Heart left ventricle (tissue), 16 donors: ENCODE data around the gene APEH. TPM values are rescaled to one million over a fixed set of nuclear protein-coding genes. Genes with fewer than 3 reads are reported as not detected.

Experiments
- ATAC-seq, 4 donors: fragments of 200-7000 bp; cut with Tn5 transposase; one replicate each; pipeline ENCODE4 v1.9.1; 2020 to 2022; ENCODE audit warnings: moderate library complexity in 4 of 4, mild to moderate bottlenecking in 3 of 4, moderate number of reproducible peaks in 1 of 4
- DNase-seq, 5 donors: peaks; one replicate each; pipeline ENCODE4 v3.0.0-alpha.2; 2020
- H3K27ac ChIP-seq, 12 donors: fragments of 200-600 bp; sonication (generic) in 4 of 12; one replicate each; pipeline versions ENCODE4 v1.5.0 to v1.8.0; 2016 to 2022; ENCODE audit warnings: mild to moderate bottlenecking in 2 of 12
- H3K27me3 ChIP-seq, 9 donors: fragments of 200-600 bp; sonication (generic) in 2 of 9; one replicate each; pipeline versions ENCODE4 v1.5.1 to v1.8.0; 2016 to 2022; ENCODE audit warnings: mild to moderate bottlenecking in 3 of 9
- H3K36me3 ChIP-seq, 9 donors: fragments of 200-600 bp; sonication (generic) in 2 of 9; one replicate each; pipeline versions ENCODE4 v1.5.0 to v1.8.0; 2018 to 2022; ENCODE audit warnings: mild to moderate bottlenecking in 2 of 9
- H3K4me1 ChIP-seq, 12 donors: fragments of 200-600 bp; sonication (generic) in 4 of 12; one replicate each; pipeline versions ENCODE4 v1.5.0 to v1.8.0; 2016 to 2022; ENCODE audit warnings: mild to moderate bottlenecking in 3 of 12
- H3K4me3 ChIP-seq, 12 donors: fragments of 200-600 bp; sonication (generic) in 4 of 12; one replicate each; pipeline versions ENCODE4 v1.5.0 to v1.8.0; 2017 to 2022; ENCODE audit warnings: mild to moderate bottlenecking in 9 of 12, moderate library complexity in 4 of 12
- H3K9me3 ChIP-seq, 12 donors: fragments of 200-600 bp; sonication (generic) in 4 of 12; one replicate each; pipeline versions ENCODE4 v1.5.0 to v1.8.0; 2016 to 2022; ENCODE audit warnings: mild to moderate bottlenecking in 1 of 12
- CTCF ChIP-seq, 12 donors: fragments of 200-600 bp; sonication (generic) in 4 of 12; IDR thresholded peaks; one replicate each; pipeline versions ENCODE4 v1.5.0 to v1.8.0; 2018 to 2022; ENCODE audit warnings: antibody characterized with exemption in 12 of 12, mild to moderate bottlenecking in 5 of 12
- POLR2A ChIP-seq, 2 donors: fragments of 450-650 bp; IDR thresholded peaks; one replicate each; pipeline ENCODE4 v1.6.1; 2017; ENCODE audit warnings: antibody characterized with exemption in 2 of 2, mild to moderate bottlenecking in 2 of 2, moderate library complexity in 2 of 2
- WGBS, 4 donors: extraction: QIAGEN DNeasy Blood & Tissue Kit in 2 of 4; methylation state at CpG; one replicate each; pipeline versions ENCODE4 v1.1.5 to v1.1.7; 2013 to 2018; 5-methylcytosine and 5-hydroxymethylcytosine counted together
- intact Hi-C, 10 donors: fragments of 100-400 bp; cut with DNase I; formaldehyde crosslinking; loops; one replicate each; pipeline versions ENCODE4 v1.11.1 to v1.14.2; 2022
- polyA plus RNA-seq, 2 donors: library from polyadenylated mRNA; stranded (reverse); fragments of 200-250 nt; gene quantifications; one replicate each; pipeline ENCODE4 v1.2.3, GENCODE V29; 2013
- total RNA-seq, 9 donors: library from RNA; depleted of rRNA in 2 of 9; stranded (reverse); fragments of >200 nt in 2 of 9; fragmentation: NEBNext Ultra II Directional in 3 of 9; extraction: Animal tissue kit (Norgen Biotek cat#: 25700) in 3 of 9; gene quantifications; one replicate each; pipeline versions ENCODE4 v1.1.0 to v1.2.4, GENCODE V29; 2016 to 2023
- donor health status: ischemic (EF 13 %, LVEDD 7.1; RV severe dilation, severe dysfunction).
- donor health status: healthy with polysubstance abuse.
- donor health status: DM: no; HTN: yes; CAD: no.
- donor health status: DM: no; HTN: no; CAD: no.
- donor health status: ischemic (EF 25% LVEDD 6.9; RV normal size, moderate dysfunction).
- donor health status: ischemic (EF 25% LVEDD 5.7; RV mildly dilated, moderate dysfunction).
- donor health status: healthy.
- donor health status: DM: yes; HTN: yes; CAD: no.
- donor health status: ischemic (EF 35%, LVEDD 5.7; RV mildly dilated, moderate dysfunction).
- donor health status: nonischemic (EF 11% LVEDD 7.7; RV severe dilation, severe dysfunction).
- donor health status: DM: yes; HTN: yes; CAD: no.
- donor health status: PGD.
- donor health status: ischemic (EF 29% LVEDD 5.4; RV normal size, mild dysfunction).
- donor health status: nonischemic (EF 23%, LVEDD 6.1; RV moderate dilation, normal function).

Gene APEH
- total and polyA plus RNA-seq, 11 donors: 18.3 to 136 (median 102) TPM

DNA sequence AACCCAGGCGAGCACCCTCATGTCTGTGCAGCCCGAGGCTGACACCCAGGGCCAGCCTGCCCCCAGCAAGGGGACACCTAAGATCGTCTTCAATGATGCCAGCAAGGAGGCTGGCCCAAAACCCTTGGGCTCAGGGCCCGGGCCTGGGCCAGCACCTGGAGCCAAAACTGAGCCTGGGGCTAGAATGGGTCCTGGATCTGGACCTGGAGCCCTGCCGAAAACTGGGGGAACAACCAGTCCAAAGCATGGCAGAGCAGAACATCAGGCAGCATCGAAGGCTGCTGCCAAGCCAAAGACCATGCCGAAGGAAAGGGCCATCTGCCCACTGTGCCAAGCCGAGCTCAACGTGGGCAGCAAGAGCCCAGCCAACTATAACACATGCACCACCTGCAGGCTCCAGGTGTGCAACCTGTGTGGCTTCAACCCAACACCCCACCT lies 31.4 kb upstream of the APEH start:
- TF ChIP-seq CTCF (IDR thresholded peaks at IDR 0.05) (no peak), POLR2A (IDR thresholded peaks at IDR 0.05) (no peak)
- Histone ChIP-seq H3K4me3 (no peak overlapping the region), H3K9me3 (no peaks in the 10 kb centered on the region), H3K27me3 (no peaks in the 10 kb centered on the region), H3K4me1 (peaks cover 0 to 10% (median 5%) of the 10 kb centered on the region in 12 donors), H3K27ac (no peak overlapping the region), H3K36me3 (no peaks in the 10 kb centered on the region)
- intact Hi-C loops: no loop called here
- ATAC-seq (no peak), DNase-seq (peak in 1 of 5 donors; percentile 53)
- 90 to 100% (median 92%) methylated on average over 2 to 9 of the region's 9 CpGs for WGBS, 4 donors

GRCh38 chr3:49644684-49645083 lies 29.5 kb upstream of the APEH start:
- Histone ChIP-seq H3K27ac (no peak overlapping the region), H3K4me3 (no peak overlapping the region), H3K9me3 (no peaks in the 10 kb centered on the region), H3K27me3 (no peaks in the 10 kb centered on the region), H3K36me3 (no peaks in the 10 kb centered on the region), H3K4me1 (peaks cover 0 to 23% (median 11%) of the 10 kb centered on the region in 12 donors)
- ATAC-seq (no peak), DNase-seq (no peak)
- intact Hi-C loops: no loop called here
- TF ChIP-seq CTCF (IDR thresholded peaks at IDR 0.05) (no peak), POLR2A (IDR thresholded peaks at IDR 0.05) (no peak)
- WGBS, 4 donors: 69 to 80% (median 75%) methylated on average over 6 to 8 of the region's 8 CpGs

DNA sequence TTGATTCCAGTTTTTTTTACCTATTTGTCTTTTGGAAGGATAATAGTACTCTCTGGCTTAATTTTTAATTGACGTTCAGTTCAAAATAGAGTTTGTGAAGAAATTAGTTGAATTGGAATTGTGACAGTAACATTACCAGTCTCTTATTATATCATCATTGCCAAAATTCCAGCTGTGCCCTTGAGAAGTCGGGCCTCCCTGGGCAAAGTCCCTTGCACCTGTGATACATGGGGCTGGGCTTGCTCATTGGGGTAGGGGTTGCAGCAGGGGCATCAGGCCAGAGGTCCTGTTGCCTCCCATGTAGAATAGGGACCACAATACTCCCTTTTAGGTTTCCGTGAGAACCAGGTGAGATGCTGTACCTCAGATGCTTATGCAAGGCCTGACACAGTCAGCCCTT lies 27.9 kb upstream of the APEH start:
- 85 to 95% (median 92%) methylated on average over 3 of the region's 3 CpGs for WGBS, 4 donors
- Histone ChIP-seq H3K9me3 (no peaks in the 10 kb centered on the region), H3K27me3 (no peaks in the 10 kb centered on the region), H3K4me1 (peaks cover 0 to 25% (median 11%) of the 10 kb centered on the region in 12 donors), H3K27ac (no peak overlapping the region), H3K4me3 (no peak overlapping the region), H3K36me3 (no peaks in the 10 kb centered on the region)
- DNase-seq: no peak
- ATAC-seq: no peak
- intact Hi-C loops: no loop called here
- TF ChIP-seq POLR2A (IDR thresholded peaks at IDR 0.05) (no peak), CTCF (IDR thresholded peaks at IDR 0.05) (no peak)

- Histone ChIP-seq H3K9me3 (no peaks in the 10 kb centered on the region), H3K4me1 (peaks cover 0 to 25% (median 11%) of the 10 kb centered on the region in 12 donors), H3K36me3 (peaks cover 0 to 8% (median 0%) of the 10 kb centered on the region in 9 donors), H3K27ac (peak overlapping the region in 9 of 12 donors; percentile 33 to 80 (median 69)), H3K27me3 (no peaks in the 10 kb centered on the region), H3K4me3 (no peak overlapping the region)
- 33 to 38% (median 34%) methylated on average over 2 of the region's 2 CpGs for WGBS, 4 donors
- no peak for TF ChIP-seq POLR2A (IDR thresholded peaks at IDR 0.05)
- no peak for TF ChIP-seq CTCF (IDR thresholded peaks at IDR 0.05)
- intact Hi-C loops: no loop called here
- DNase-seq (peak; percentile 52 to 64 (median 55)), ATAC-seq (peak; percentile 86 to 98 (median 96))
Measured at GRCh38 chr3:49647741-49648140, 26.4 kb upstream of the APEH start.
